Esophagus muscularis mucosa (tissue), 4 donors: ENCODE data around the gene GPR132. TPM values are rescaled to one million over a fixed set of nuclear protein-coding genes. Genes with fewer than 3 reads are reported as not detected.

ENCODE experiments used
- DNase-seq: peaks from one replicate; pipeline ENCODE4 v3.0.0-alpha.2; 2017; ENCODE audit errors: extremely low spot score
- H3K27ac ChIP-seq, 4 donors: fragments of 200-600 bp; sonication (generic); replicated peaks in 1 of 4; 1 replicate in 3 of 4; 2 replicates in 1 of 4; pipeline ENCODE4 v1.5.1; 2016 to 2019; ENCODE audit warnings: mild to moderate bottlenecking in 1 of 4
- H3K27me3 ChIP-seq, 4 donors: fragments of 200-600 bp; sonication (generic); one replicate each; pipeline versions ENCODE4 v1.5.1 to v1.6.0; 2016 to 2019
- H3K36me3 ChIP-seq, 4 donors: fragments of 200-600 bp; sonication (generic); one replicate each; pipeline ENCODE4 v1.5.1; 2016 to 2019
- H3K4me1 ChIP-seq, 4 donors: fragments of 200-600 bp; sonication (generic); one replicate each; pipeline ENCODE4 v1.5.1; 2016 to 2019
- H3K4me3 ChIP-seq, 4 donors: fragments of 200-600 bp; sonication (generic); 1 replicate in 2 of 4; 2 replicates in 2 of 4; pipeline ENCODE4 v1.5.1; 2016 to 2019; ENCODE audit warnings: mild to moderate bottlenecking in 4 of 4, moderate library complexity in 1 of 4
- H3K9me3 ChIP-seq, 4 donors: fragments of 200-600 bp; sonication (generic); 1 replicate in 3 of 4; 2 replicates in 1 of 4; pipeline ENCODE4 v1.5.1; 2016 to 2019
- CTCF ChIP-seq, 3 experiments: fragments of 200-600 bp in 2 of 3; fragments of 450-650 bp in 1 of 3; sonication (generic) in 2 of 3; IDR thresholded peaks; one replicate each; pipeline ENCODE4 v1.5.1; 2017 to 2019; ENCODE audit warnings: antibody characterized with exemption in 3 of 3, mild to moderate bottlenecking in 2 of 3, moderate library complexity in 1 of 3
- EP300 ChIP-seq: sonication (generic); formaldehyde crosslinking; IDR thresholded peaks from one replicate; pipeline ENCODE4 v1.6.1; 2017; ENCODE audit warnings: antibody characterized with exemption
- POLR2A ChIP-seq: fragments of 450-650 bp; IDR thresholded peaks from one replicate; pipeline ENCODE4 v1.6.1; 2017; ENCODE audit warnings: antibody characterized with exemption, moderate library complexity, mild to moderate bottlenecking, low read depth
- POLR2AphosphoS5 ChIP-seq, 2 donors: sonication (generic); formaldehyde crosslinking; IDR thresholded peaks; one replicate each; pipeline ENCODE4 v1.6.1; 2017; ENCODE audit warnings: antibody characterized with exemption in 2 of 2
- WGBS: methylation state at CpG from one replicate; pipeline ENCODE4 v1.1.5; 2018; 5-methylcytosine and 5-hydroxymethylcytosine counted together
- intact Hi-C: fragments of 100-400 bp; cut with DNase I; formaldehyde crosslinking; loops from one replicate; pipeline ENCODE4 v1.15.1; 2023
- total RNA-seq, 4 donors: library from RNA; depleted of rRNA; stranded (reverse); fragments of >200 nt; gene quantifications; one replicate each; pipeline versions ENCODE4 v1.1.0 to v1.2.1, GENCODE V29; 2016

The GPR132 gene
- total RNA-seq, 4 donors from 2014 or later = 1.2 to 8.0 (median 2.1) TPM

DNA sequence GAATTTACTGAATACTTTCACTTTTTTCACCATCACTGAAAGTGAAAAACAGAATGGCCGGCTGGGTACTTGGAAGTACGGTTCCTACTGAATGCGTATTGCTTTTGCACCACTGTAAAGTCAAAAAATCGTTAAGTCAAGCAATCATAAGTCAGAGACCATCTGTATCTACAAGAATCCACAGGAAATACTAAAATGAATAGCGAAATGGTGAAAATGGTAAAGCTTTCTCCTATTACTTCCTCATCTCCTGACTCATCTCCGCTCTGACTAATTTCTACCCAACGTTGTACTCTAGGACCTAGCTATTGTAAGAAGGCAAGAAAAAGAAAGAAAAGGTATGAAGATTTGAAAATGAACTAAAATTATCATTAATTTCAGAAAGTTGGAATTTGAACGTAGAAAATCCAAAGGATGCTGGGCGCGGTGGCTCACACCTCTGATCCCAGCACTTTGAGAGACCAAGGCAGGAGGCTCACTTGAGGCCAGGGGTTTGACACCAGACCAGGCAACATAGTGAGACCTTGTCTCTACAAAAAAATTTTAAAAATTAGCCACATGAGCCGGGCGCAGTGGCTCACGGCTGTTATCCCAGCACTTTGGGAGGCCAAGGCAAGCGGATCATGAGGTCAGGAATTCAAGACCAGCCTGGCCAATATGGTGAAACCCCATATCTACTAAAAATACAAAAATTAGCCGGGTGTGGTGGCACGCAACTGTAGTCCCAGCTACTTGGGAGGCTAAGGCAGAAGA, 39.0 kb downstream of the GPR132 start:
- Histone ChIP-seq H3K27ac (no peak overlapping the region), H3K4me1 (peaks cover 9 to 16% (median 10%) of the 10 kb centered on the region in 4 donors), H3K4me3 (no peak overlapping the region), H3K27me3 (peaks cover 0 to 9% (median 0%) of the 10 kb centered on the region in 4 donors), H3K9me3 (no peaks in the 10 kb centered on the region), H3K36me3 (no peaks in the 10 kb centered on the region)
- no peak for TF ChIP-seq EP300
- no peak for TF ChIP-seq POLR2AphosphoS5 (IDR thresholded peaks at IDR 0.05)
- TF ChIP-seq POLR2A = no peak
- no peak for TF ChIP-seq CTCF (IDR thresholded peaks at IDR 0.05)
- intact Hi-C loops = no loop called here
- DNase-seq = no peak
- WGBS = 90% methylated on average over 16 of the region's 16 CpGs

GRCh38 chr14:105025429-105025828, 39.8 kb downstream of the GPR132 start:
- H3K36me3 ChIP-seq = no peaks in the 10 kb centered on the region
- H3K27me3 ChIP-seq = peaks cover 0 to 5% (median 0%) of the 10 kb centered on the region in 4 donors
- DNase-seq = no peak
- H3K27ac ChIP-seq = no peak overlapping the region
- H3K4me3 ChIP-seq = no peak overlapping the region
- intact Hi-C loops = no loop called here
- 99% methylated on average over 6 of the region's 6 CpGs for WGBS
- TF ChIP-seq EP300 (no peak), POLR2A (no peak), POLR2AphosphoS5 (IDR thresholded peaks at IDR 0.05) (no peak), CTCF (IDR thresholded peaks at IDR 0.05) (no peak)
- H3K4me1 ChIP-seq = peaks cover 9 to 18% (median 13%) of the 10 kb centered on the region in 4 donors
- no peaks in the 10 kb centered on the region for H3K9me3 ChIP-seq

DNA sequence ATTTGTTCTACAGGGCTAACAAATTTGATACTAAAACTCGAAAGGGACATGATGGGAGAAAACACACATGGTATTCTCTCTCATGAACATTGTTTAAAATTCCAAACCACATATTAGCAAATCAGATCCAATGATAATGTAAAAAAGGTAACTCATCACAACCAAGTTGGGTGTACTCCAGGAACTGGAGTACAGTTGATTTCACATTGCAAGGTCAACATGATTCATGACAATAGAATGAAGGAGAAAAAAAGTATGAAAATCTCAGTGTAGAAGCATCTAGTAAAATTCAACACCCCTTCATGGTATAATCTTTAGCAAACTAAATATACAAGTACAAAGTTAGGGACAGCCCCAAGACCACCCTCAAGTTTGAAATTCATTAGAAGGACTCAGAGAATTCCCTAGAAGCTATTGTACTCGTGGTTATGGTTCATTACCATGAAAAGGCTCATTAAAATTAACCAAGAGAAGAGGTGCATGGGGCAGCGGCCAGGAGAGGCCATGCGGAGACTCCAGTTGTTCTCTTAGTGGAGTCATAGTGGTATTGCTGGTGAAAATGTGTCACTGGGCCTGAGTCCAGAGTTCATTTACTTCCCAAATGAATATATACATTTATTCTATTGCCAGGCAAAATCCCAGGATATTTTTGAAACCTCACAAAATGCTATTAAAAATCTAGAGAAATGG, 41.3 kb downstream of the GPR132 start:
- TF ChIP-seq EP300 = no peak
- TF ChIP-seq POLR2AphosphoS5 (IDR thresholded peaks at IDR 0.05) = no peak
- no peak for TF ChIP-seq CTCF (IDR thresholded peaks at IDR 0.05)
- no peak for TF ChIP-seq POLR2A

DNA sequence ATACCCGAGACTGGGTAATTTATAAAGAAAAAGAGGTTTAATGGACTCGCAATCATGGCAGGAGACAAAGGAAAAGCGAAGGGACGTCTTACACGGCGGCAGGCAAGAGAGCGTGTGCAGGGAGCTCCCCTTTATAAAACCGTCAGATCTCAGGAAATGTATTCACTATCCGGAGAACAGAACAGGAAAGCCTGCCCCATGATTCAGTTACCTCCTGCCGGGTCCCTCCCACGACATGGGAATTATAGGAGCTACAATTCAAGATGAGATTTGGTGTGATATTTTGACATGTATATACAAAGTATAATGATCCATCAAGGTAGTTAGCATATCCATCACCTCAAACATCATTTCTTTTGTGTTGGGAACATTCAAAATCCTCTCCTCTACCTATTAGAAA, 42.1 kb downstream of the GPR132 start:
- DNase-seq = no peak
- intact Hi-C loops = no loop called here
- no peak overlapping the region for H3K27ac ChIP-seq

More for the DNA sequence above, 41.3 kb downstream of the GPR132 start:
- DNase-seq = no peak
- 75% methylated on average over 4 of the region's 4 CpGs for WGBS
- Histone ChIP-seq H3K36me3 (no peaks in the 10 kb centered on the region), H3K4me3 (no peak overlapping the region), H3K4me1 (peaks cover 23 to 33% (median 28%) of the 10 kb centered on the region in 4 donors), H3K27ac (no peak overlapping the region), H3K27me3 (no peaks in the 10 kb centered on the region), H3K9me3 (no peaks in the 10 kb centered on the region)
- intact Hi-C loops = no loop called here

More for the DNA sequence above, 42.1 kb downstream of the GPR132 start:
- H3K27me3 ChIP-seq = no peaks in the 10 kb centered on the region
- no peaks in the 10 kb centered on the region for H3K9me3 ChIP-seq
- 70% methylated on average over 11 of the region's 11 CpGs for WGBS
- H3K4me3 ChIP-seq = no peak overlapping the region
- no peaks in the 10 kb centered on the region for H3K36me3 ChIP-seq
- no peak for TF ChIP-seq CTCF (IDR thresholded peaks at IDR 0.05)
- no peak for TF ChIP-seq EP300
- no peak for TF ChIP-seq POLR2AphosphoS5 (IDR thresholded peaks at IDR 0.05)
- TF ChIP-seq POLR2A = no peak
- H3K4me1 ChIP-seq = peaks cover 23 to 38% (median 35%) of the 10 kb centered on the region in 4 donors
